GM12872 (cell line): Measurements from ENCODE around the gene ZDHHC14.

Source experiments
- CTCF ChIP-seq: IDR thresholded peaks from 3 replicates; pipeline ENCODE4 v1.5.1; 2011; ENCODE audit warnings: low read depth, mild to moderate bottlenecking, low read length, moderate library complexity; ENCODE audit not compliant: insufficient read depth

Gene ZDHHC14

GRCh38 chr6:157631838-157632614, 251.0 kb downstream of the ZDHHC14 start:
- no peak for TF ChIP-seq CTCF

GRCh38 chr6:157632821-157633220, 251.8 kb downstream of the ZDHHC14 start:
- TF ChIP-seq CTCF: no peak

DNA sequence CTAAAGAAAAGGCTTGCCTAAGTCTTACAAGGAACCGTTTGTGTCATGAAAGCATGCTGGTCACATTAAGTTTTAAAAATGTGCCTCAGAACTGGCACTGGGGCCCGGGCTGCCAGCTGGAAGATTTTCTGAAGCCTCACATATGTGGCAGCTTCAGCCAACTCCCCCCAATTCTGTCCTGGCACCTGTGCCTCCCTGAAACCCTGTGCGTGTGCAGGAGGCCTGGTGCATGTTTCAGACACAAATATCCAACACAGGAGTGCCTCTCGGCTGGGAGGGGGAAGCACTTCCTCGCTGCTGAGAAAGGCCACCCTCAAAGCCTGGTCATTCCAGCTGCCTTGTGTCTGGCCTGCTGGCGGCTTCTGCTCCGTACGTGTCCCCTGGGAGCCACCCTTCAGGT, 253.6 kb downstream of the ZDHHC14 start:
- TF ChIP-seq CTCF: no peak

DNA sequence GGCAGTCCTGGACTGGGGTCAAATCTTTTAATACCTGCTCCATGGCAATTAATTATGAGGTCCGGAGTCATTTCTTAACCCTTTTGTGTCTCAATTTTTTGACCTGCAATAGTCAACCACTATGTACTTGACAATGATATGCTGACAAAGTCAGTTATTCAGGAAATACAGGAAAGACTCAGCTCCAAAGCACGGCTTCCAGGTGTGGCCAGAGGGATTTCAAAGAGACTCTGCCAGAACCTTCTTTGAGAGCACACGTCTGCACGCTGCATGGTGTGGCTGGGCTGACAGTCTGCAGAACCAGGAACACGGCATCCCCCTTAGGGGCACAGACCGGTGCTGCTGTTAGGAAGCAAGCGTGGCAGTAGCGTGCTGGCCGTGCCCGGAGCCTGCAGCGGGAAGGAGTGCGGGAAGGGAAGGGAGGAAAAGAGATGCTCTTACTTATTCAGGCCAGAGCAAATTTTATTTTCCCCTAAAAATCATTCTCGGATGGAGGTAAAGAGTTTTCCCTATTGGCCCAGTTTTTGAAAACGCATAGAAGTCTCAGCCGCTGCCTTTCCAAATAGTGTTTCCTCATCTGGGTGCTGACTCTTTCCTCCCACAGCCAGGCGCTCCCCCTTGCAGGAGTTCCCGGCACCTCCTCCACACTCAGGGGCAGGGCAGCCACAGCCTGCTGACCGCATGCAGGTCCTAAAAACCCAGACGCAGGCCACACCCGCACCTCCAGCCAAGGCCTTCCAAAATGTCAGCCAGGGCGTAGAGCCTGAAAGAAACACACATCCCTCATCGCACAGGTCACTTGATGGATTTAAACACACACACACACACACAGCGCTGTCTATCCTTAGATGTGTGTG, 254.6 kb downstream of the ZDHHC14 start:
- TF ChIP-seq CTCF: no peak

DNA sequence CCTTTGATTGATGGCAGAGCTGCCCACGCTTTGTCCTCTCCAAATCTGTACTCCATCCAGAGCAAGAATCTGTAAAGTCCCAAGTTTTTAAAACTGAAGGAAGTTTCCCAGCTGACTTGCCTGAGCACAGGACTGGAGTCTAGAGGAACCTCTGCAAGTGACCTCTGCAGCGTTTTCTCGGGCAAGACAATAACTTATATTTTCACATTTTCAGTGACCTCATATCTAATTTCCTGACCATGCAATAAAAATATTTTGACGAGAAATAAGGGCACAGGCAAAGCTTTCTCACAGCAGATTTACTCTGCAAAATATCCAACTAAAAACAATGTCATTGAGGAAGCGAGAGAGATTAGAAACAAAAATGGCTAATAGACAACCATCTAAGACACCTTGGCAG, 256.5 kb downstream of the ZDHHC14 start:
- no peak for TF ChIP-seq CTCF

GRCh38 chr6:157637941-157638662, 257.1 kb downstream of the ZDHHC14 start:
- TF ChIP-seq CTCF: no peak

- no peak for TF ChIP-seq CTCF
Observed at GRCh38 chr6:157638779-157639178, 257.8 kb downstream of the ZDHHC14 start.
